HG02884 (cell line): ENCODE measurements around the gene LUC7L.

ENCODE experiments used
- ATAC-seq: cut with Tn5 transposase; IDR thresholded peaks from one replicate; pipeline ENCODE4 v1.9.1; 2021; ENCODE audit warnings: mild to moderate bottlenecking, moderate library complexity; ENCODE audit not compliant: unreplicated experiment

The LUC7L gene

GRCh38 chr16:152141-153128 lies 76.8 kb downstream of the LUC7L start, which contains the start of gene HBZ:
Gene HBZ, plus strand, starts transcription at chr16:152644. Its CDS starts 266 bp downstream, at chr16:152910.
- ATAC-seq, result no peak

GRCh38 chr16:149024-149660 lies 80.1 kb downstream of the LUC7L start:
- no peak for ATAC-seq

GRCh38 chr16:146646-147045 lies 82.6 kb downstream of the LUC7L start:
- ATAC-seq, result no peak

GRCh38 chr16:144797-145252 lies 84.4 kb downstream of the LUC7L start:
- no peak for ATAC-seq

- ATAC-seq, result no peak
Observed at GRCh38 chr16:143456-143855, 85.8 kb downstream of the LUC7L start.

GRCh38 chr16:143047-143446 lies 86.2 kb downstream of the LUC7L start:
- no peak for ATAC-seq

GRCh38 chr16:142405-142967 lies 86.8 kb downstream of the LUC7L start:
- no peak for ATAC-seq

GRCh38 chr16:140175-140857 lies 88.9 kb downstream of the LUC7L start:
- no peak for ATAC-seq
